Renal pelvis (tissue), 4 donors: ENCODE data around the gene DBNDD2. TPM values are rescaled to one million over a fixed set of nuclear protein-coding genes. Genes with fewer than 3 reads are reported as not detected.

Source experiments
- DNase-seq: peaks from one replicate; pipeline ENCODE4 v3.0.0-alpha.2; 2013
- polyA plus RNA-seq, 3 donors: library from polyadenylated mRNA; unstranded; fragments of 120-200 nt; gene quantifications; one replicate each; pipeline ENCODE4 v1.2.1, GENCODE V29; 2013; ENCODE audit not compliant: insufficient read length in 3 of 3

Gene DBNDD2
- polyA plus RNA-seq, 3 donors = 24.3 to 25.7 (median 24.8) TPM

DNA sequence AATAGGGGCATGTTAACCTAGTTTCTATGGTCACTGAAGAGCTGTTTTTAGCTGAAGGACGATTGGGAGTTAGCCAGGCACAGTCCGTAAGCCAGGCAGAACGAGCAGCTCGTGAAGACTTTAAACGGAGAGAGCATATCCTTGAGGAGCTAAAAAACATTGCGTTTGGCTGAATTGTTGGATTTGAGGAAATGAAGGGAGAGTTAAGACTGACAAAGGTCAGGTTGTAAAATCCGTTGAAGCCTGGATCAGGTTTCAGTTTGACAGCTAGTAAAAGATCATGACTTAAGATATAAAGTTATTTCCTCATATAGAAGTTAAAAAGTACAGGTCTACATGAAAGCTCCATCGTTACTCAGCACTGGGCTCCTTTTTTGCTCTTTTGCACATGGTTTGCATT lies 2.8 kb downstream of the DBNDD2 start:
- DNase-seq = no peak

DNA sequence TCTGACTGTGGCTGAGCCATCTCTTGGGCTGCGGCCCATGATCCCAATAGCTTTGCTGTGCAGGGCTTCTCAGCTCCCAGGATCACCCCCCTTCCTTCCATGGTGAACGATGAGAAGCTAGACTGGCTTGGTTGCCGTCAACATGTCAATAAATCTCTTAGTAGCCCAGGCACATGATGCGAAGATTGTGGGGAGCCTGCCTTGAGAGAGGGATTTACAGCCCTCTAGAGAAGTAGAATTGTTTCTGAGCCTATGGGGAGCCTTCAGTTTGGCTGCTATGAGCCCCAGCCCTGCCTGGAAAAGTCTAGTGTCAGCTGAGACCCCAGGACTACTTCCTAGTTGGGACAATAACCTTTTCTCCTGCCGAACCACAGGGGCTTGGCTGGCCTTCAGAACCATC lies 4.6 kb downstream of the DBNDD2 start:
- DNase-seq = no peak

DNA sequence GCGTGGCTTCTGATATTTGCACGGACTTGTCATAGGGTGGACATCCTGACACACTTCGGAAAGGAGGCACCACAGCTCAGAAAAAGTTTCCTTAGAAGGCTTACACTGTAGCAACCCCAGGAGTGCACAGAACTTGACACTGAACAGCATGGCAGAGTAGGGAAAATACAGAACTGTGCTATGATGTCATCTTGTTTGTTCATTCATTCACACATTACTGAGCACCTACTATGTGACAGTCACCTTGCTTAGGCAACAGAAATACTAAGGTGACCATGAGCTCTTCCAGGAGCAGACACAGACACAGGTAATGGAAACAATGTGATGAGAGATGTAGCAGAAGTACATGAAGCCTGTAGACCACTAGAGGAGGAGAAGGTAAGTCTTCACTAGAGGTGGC lies 5.4 kb downstream of the DBNDD2 start:
- no peak for DNase-seq

DNA sequence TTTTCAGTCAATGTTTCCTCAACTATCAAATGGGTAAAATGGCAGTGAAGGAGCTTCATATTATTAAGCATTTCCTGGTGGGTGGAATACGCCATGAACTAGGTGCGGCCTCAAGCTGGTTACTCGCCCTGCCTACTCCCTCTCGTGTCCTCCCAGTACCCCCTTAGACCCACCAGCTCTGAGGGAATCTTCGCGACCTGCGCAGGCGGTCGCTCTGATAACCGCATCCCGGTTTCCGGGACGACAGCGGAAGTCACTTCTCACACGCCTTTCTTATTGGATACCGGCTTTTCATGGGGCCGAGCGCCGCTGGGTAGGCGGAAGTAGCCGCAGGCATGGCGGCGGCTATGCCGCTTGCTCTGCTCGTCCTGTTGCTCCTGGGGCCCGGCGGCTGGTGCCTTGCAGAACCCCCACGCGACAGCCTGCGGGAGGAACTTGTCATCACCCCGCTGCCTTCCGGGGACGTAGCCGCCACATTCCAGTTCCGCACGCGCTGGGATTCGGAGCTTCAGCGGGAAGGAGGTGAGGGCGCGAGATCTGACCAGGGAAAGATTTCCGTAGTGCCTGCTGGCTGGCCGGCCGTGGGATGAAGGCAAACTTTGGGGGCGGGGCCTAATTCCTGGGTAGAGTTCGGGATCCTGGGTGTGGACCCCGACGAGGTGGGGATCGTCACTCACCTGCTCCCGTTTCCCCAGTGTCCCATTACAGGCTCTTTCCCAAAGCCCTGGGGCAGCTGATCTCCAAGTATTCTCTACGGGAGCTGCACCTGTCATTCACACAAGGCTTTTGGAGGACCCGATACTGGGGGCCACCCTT lies 7.9 kb downstream of the DBNDD2 start, which contains the start of gene PIGT:
Gene PIGT, plus strand, starts transcription at position 320 of the 816 bp plus-strand sequence. Its CDS starts 16 bp downstream, at position 336.
- peak; percentile 86 for DNase-seq

DNA sequence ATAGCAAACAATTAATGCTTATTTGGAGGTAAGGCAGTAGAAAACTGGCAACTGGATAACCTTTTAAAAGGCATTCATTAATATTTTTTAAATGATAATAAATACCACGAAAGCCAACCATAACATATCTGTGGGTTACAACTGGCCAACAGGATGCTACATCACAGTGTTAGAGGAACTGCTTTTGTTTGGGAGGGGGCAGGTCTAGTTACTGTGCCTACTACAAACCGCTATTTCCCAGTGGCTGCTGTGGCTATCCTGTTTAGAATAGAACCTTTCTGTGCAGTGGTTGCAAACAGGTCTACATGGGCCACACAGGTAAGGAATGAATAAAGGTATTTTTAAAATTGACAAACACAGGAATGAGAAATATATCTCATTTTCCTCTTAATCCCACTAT lies 8.8 kb downstream of the DBNDD2 start:
- DNase-seq = no peak

DNA sequence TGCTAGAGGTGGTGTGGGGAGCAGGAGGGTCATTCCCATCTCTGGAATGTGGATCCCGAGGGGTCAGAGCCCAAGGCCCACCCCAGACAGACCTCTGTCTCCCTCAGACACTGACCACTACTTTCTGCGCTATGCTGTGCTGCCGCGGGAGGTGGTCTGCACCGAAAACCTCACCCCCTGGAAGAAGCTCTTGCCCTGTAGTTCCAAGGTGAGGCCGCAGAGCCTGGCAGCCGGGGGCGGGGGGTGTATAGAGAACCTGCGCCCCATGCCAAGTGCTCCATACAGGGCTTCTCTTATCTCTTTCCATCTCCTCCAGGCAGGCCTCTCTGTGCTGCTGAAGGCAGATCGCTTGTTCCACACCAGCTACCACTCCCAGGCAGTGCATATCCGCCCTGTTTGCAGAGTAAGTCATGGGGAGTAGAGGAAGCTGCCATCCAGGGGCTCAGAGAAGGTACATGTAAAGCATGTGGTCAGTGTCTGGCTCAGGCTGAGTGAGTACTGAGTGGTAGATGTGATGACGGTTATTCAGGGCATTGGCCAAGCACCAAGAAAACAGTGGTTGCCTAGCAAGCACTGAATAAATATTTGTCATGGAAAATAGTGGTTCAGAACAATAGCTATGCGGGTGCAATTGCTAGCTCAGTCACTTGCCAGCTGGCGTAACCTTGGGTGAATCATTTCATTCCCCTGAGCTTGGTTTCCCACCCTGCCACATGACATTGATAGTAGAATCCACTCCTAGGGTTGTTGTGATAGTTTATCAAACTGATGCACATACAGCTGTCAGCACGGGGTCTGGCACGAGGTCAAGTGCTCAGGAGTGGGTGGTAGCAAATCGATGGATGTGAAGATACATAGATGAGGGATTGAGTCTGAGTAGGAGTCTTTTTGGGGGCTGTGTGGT lies 11.4 kb downstream of the DBNDD2 start:
- no peak for DNase-seq

DNA sequence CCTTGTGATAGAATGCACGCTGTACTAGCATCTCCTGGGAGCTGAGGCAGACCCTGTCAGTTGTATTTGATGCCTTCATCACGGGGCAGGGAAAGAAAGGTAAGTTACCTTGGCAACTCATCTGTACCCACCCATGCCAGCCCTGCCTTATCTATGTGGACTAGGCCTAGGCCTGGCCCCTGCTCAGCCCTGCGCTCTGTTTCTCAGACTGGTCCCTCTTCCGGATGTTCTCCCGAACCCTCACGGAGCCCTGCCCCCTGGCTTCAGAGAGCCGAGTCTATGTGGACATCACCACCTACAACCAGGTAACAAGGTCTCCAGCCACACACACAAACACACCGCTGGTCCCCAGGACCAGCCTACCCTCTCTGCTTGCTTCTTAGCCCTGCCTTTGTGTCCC lies 12.0 kb downstream of the DBNDD2 start:
- no peak for DNase-seq

DNA sequence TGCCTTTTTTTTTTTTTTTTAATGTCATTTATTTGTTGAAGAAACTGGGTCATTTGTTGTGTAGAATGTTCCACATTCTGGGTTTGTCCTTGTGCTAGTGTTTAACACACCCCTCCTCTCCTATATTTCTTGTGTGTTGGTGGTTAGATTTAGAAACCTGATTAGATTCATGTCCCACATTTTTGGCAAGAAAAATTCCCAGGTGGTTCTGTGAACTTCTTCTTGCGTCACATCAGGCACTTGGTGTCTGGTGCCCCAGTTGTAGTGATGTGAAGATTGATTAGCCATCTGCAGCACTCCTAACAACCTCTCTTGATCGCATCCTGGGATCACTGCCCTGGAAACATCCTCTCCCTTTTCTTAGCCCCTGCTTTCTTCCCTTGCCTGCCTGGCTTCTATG lies 15.6 kb downstream of the DBNDD2 start:
- no peak for DNase-seq

DNA sequence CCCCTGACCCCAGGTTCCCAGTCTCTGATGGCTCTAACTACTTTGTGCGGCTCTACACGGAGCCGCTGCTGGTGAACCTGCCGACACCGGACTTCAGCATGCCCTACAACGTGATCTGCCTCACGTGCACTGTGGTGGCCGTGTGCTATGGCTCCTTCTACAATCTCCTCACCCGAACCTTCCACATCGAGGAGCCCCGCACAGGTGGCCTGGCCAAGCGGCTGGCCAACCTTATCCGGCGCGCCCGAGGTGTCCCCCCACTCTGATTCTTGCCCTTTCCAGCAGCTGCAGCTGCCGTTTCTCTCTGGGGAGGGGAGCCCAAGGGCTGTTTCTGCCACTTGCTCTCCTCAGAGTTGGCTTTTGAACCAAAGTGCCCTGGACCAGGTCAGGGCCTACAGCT lies 17.5 kb downstream of the DBNDD2 start:
- no peak for DNase-seq

DNA sequence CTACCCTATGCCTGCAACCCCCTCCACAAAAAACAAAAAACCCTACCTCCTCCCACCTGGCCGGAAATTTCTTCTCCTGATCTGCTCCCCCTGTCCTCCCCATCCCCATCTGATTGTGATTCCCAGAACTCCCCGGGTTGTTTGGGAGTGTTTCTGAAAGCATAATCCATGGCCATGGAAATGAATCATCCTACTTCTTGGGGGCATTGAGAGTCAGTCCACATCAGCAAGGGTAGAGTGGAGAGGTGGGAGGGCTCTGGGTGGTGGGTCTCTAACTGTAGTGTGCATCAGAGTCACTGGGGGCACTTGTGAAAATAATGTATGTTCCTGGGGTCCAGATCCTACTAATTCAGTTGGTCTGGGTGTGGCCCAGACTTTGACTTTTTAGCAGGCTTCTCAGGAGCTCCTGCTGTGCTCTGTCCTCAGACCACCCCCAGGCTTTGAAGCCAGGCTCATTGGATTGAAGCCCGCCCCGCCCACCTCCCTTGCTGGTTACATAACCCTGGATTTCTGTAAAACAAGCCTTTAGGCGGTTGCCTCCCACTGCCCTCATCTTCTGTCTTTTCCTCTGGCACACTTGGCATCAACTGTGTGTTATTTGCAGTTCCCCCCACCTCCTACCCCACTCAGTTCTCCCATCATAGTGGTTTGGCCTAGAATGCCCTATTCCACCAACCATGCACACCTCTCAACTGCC lies 18.4 kb downstream of the DBNDD2 start:
- DNase-seq = no peak

DNA sequence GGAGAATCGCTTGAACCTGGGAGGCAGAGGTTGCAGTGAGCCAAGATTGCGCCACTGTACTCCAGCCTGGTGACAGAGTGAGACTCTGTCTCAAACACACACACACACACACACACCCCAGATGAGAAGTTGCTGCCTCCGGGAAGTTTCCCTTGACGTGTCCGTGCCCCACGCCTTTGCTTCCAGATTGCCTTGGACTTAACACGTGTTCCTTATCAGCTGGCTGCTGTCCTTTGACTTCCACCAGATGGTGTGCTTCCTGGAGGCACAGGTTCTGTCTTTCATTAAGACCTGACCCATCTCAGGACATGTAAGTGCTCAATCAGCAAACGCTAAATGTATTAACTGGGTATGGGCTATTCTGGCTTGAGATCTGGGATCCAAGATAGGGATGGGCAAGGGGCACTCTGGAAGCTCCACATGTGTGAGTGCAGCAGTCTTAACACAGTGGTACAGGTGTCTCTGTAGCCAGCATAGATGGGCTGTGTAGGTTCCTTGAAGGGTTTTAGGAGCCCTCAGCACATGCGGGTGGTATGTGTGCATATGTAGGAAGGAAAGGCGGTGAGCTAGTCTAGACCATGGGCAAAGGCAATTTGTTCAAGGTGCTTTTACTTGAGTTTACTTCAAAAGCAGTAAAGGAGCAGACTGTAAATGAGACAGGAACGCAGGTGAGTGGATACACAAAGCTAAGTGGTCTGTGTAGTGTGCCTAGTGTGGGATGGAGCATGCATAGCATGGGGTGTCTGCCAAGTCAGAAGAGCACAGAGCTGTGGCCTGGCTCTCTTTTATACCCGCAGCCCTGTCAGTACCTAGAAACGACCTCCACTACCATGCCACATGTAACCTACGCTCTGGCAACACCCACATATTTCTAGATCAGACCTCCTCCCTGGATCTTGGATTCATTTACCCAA lies 19.4 kb downstream of the DBNDD2 start:
- DNase-seq = no peak

DNA sequence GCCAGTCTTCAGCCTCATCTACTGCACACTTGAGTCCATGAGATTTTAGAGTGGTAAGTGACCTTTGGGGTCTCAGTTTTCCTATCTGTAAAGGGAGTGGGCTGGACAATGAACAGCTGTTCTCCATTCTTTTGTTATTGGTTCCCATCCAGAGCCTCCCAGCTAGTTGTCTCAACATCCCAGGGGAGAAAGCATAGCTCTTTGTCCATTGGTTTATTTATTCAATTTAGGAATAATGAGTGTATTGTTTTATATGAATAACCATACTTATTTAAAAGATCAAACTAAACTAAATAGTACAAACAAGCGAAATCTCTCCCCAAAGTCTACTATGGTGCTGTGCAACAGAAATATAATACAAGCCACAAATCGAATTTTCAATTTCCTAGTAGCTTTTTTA lies 21.5 kb downstream of the DBNDD2 start:
- DNase-seq = no peak

DNA sequence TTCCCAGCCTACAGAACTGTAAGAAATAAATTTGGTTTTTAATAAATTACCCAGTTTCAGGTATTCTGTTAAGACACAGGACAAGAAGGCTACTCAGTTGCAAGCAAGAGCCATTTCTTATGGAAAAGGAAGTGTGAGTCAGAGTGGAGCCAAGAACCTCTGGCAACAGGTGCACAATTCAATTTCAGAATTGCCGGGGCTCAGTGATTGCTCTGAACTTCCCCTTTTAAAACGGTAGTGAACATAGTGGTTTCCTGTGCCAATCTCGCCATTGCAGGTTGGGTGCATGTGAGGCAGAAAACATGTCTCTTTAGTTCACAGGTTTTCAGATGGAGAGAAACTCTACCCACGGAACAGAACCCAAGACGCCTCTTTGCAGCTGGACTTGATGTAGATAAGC lies 24.2 kb downstream of the DBNDD2 start:
- DNase-seq = no peak

DNA sequence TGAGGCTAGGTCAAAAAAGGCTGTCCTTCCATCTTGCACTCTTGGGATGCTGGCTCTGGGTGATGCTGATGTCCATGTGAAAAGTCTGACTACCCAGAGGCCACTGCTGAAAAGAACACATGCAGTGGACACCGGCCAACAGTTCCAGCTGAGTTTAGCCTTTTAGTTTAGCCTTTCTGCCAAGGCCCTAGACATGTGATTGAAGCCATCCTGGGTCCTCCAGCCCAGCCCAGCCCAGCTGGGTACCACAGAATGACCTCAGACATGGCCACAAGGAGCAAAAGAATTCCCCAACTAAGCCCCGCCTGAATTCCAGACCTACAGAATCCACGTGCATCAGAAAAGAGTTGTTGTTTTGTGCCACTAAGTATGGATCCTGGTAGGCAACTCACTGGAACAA lies 25.2 kb downstream of the DBNDD2 start:
- no peak for DNase-seq

DNA sequence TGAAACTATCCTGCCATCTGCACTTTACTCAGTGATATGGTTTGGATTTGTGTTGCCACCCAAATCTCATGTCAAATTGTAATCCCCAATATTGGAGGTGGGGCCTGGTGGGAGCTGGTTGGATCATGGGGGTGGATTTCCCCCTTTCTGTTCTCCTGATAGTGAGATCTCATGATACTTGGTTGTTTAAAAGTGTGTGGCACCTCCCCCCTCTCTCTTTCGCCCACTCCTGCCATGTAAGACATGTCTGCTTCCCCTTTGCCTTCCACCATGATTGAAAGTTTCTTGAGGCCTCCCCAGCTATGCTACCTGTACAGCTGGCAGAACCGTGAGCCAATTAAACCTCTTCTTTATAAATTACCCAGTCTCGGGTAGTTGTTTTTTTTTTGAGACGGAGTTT lies 25.9 kb downstream of the DBNDD2 start:
- DNase-seq = no peak

DNA sequence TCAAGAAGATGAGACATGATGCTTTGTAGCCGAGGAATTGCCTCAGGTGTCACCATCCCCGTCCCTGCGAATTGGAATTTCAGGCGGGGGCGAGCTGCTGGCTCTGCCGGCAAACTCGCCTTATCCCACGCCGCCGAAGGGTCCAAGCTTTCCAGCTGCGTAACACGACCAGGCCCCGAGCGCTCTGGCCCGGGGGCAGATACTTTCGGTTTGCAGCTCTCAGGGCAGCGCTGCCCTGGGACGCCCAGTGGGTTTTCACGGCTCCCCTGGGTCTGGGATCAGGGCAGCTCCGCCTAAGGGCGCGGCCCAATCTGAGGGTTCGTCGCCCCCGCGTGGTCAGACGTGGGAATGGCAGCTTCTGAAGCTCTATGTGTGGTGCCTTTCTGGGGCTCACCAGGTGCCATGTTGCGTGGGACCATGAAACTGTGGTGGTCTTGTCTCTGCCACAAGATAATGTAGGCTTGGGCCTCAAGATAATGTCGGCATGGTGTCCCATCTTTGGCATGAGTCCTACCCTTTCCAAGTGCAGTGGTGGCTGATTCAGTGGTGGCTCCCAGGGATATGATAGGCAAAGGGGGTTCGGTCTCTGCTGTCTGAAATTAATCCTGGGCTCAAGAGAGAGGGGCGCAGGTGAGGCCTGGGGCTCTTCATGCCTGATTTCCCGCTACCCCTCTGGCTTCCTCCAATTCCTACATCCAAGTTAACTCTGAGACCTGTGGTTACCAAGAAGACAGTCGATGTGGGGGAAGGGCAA lies 28.8 kb downstream of the DBNDD2 start:
- peak; percentile 77 for DNase-seq

DNA sequence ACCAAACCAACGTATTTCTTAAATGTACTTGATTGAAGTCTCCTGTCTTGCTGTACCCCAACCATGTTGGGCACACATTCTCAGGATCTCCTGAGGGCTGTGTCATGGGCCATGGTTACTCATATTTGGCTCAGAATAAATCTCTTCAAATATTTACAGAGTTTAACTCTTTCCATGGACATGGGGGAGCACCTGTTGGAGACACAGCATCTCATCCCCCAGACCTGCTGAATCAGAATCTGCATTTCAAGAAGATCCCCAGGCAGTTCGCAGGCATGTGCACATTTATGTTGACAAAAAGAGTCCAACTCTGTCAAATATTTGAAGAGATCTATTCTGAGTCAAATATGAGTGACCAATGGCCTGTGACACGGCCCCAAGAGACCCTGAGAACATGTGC lies 32.3 kb downstream of the DBNDD2 start:
- DNase-seq = no peak

DNA sequence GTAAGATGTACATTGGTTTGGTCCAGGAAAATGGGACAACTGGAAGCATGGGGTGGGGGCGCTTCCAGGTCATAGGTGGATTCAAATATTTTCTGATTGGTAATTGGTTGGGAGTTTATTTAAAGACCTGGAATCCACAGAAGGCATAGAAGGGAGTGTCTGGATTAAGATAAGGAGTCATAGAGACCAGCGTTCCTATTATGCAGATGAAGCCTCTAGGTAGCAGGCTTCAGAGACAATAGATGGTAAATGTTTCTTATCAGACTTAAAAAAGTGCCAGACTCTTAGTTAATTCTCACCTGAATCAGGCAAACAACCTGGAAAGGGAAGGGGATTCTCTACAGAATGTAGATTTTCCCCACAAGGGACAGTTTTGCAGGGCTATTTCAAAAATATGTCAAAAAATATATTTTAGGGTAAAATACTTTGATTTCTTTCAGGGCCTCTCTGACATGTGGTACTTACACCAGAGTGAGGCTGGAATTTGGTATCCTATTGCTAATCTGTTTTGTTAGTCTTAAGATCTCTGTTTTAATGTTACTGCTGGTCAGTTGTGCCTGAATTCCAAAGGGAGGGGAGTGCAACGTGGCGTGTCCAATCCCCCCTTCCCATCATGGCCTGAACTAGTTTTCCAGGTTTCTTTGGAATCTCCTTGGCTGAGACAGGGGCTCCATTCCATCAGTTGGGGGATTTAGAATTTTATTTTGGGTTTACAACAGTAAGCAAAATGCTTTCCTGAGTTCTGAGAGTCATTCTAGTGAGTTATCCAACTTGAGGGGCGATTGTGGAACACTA lies 33.0 kb downstream of the DBNDD2 start:
- peak; percentile 37 for DNase-seq

DNA sequence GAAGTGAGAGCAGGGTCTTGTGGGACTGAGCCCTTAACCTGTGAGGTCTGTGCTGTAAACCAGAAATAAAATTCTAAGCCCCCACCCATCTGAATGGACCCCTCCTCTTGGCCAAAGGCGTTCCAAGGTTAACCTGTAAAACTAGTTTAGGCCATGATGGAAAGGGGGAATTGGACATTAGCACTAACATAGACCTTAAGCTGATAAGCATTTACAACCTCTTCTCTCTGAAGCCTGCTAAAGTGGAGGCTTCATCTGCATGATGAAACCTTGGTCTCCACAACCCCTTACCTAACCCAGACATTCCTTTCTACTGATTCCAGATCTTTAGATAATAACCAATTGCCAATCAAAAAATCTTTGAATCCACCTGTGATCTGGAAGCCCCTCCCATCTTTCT lies 33.7 kb downstream of the DBNDD2 start:
- no peak for DNase-seq

DNA sequence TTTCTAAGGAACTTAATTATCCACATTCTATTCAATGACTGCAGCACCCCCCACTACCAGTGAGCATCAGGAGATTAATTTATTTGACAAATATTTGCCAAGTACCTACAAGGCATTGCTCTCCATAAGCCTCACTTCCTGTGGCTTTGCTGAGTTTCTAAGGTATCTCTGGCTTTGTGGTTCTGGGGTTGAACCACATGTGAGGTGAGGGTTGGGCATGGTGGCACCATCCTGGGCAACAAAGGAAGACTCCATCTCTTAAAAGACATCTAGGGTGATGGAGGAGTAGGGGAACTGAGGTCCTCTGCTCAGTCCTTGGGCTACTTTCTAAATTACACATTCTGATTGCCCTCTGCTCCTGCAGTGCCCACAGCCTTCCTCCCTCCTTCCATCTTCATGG lies 36.0 kb downstream of the DBNDD2 start:
- DNase-seq = no peak
